GM06990 (cell line): ENCODE data around the gene SLCO4A1.

Experiments
- DNase-seq: peaks from one replicate; pipeline ENCODE4 v3.0.0-alpha.2; 2011; ENCODE audit not compliant: insufficient read length; ENCODE audit errors: extremely low read depth
- H3K27me3 ChIP-seq: replicated peaks from 2 replicates; pipeline ENCODE4 v1.6.0; 2011; ENCODE audit warnings: low read length; ENCODE audit not compliant: control insufficient read depth, insufficient read depth
- H3K36me3 ChIP-seq: 2 replicates; pipeline ENCODE4 v1.5.1; 2011; ENCODE audit warnings: low read length; ENCODE audit not compliant: control insufficient read depth, insufficient read depth
- H3K4me3 ChIP-seq: replicated peaks from 2 replicates; pipeline ENCODE4 v1.5.1; 2011; ENCODE audit warnings: low read depth, mild to moderate bottlenecking, control low read depth, low read length
- TF ChIP-seq, protein P1 (sequence below): IDR thresholded peaks from 2 replicates; pipeline ENCODE4 v1.5.1; 2011; ENCODE audit warnings: low read length, control low read depth, mild to moderate bottlenecking, inconsistent platforms; ENCODE audit not compliant: insufficient read depth, poor library complexity, severe bottlenecking

Gene SLCO4A1

DNA sequence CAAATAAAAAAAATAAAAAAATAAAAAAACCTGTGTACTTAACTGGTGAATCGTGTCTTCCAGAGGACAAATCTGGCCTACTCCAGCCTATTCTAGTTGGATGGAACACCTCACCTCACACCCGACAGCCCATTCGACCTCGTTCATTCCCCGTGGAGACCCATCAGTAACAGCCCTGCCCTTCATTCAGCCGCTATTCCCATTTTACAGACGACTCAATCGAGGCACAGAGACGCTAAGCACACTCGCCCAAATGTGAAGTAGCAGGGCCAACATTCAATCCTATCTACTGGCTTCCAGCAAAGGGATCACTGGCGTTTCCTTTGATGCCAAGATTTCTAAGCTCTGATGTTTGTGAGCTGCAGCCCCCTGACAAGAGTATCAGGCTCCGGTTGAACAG is 64.6 kb downstream of the SLCO4A1 start:
- no peak for DNase-seq
- H3K27me3 ChIP-seq = peaks cover 1% of the 10 kb centered on the region
- no peak overlapping the region for H3K4me3 ChIP-seq
- no peaks in the 10 kb centered on the region for H3K36me3 ChIP-seq
- TF ChIP-seq, protein P1, sequence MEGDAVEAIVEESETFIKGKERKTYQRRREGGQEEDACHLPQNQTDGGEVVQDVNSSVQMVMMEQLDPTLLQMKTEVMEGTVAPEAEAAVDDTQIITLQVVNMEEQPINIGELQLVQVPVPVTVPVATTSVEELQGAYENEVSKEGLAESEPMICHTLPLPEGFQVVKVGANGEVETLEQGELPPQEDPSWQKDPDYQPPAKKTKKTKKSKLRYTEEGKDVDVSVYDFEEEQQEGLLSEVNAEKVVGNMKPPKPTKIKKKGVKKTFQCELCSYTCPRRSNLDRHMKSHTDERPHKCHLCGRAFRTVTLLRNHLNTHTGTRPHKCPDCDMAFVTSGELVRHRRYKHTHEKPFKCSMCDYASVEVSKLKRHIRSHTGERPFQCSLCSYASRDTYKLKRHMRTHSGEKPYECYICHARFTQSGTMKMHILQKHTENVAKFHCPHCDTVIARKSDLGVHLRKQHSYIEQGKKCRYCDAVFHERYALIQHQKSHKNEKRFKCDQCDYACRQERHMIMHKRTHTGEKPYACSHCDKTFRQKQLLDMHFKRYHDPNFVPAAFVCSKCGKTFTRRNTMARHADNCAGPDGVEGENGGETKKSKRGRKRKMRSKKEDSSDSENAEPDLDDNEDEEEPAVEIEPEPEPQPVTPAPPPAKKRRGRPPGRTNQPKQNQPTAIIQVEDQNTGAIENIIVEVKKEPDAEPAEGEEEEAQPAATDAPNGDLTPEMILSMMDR = no peak

DNA sequence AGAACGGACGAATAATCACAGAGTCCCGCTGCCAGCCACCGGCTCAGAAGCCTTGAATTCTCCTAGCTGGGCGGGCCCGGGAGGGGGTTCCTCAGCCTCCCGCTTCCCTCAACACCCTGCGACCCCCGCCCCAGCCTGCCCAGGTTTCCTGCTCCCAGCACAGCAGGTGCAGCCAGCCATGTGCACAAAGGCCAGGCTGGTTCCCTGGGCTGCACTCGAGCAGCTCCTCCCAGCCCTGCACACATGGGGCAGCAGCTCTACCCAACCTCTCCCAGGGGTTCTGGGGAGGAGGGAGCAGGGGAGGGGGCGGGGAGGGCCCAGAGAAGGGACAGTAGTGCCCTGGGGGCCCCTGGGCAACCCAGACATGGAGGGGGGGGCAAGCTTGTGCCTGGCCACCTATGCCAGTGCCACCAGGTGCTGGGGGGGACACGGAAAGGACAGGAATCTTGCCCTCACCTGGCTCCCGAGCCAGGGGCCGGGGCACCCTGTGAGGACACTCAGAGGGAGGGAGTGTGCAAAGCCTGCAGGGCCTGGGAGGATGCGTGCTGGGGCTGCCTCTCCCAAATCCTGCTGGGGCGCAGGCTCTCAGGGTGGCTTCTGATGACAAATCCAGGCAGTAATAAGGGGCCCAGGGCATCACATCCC is 65.1 kb downstream of the SLCO4A1 start:
- TF ChIP-seq, protein P1 = no peak
- Histone ChIP-seq H3K4me3 (no peak overlapping the region), H3K36me3 (no peaks in the 10 kb centered on the region), H3K27me3 (peaks cover 1% of the 10 kb centered on the region)
- DNase-seq = no peak

DNA sequence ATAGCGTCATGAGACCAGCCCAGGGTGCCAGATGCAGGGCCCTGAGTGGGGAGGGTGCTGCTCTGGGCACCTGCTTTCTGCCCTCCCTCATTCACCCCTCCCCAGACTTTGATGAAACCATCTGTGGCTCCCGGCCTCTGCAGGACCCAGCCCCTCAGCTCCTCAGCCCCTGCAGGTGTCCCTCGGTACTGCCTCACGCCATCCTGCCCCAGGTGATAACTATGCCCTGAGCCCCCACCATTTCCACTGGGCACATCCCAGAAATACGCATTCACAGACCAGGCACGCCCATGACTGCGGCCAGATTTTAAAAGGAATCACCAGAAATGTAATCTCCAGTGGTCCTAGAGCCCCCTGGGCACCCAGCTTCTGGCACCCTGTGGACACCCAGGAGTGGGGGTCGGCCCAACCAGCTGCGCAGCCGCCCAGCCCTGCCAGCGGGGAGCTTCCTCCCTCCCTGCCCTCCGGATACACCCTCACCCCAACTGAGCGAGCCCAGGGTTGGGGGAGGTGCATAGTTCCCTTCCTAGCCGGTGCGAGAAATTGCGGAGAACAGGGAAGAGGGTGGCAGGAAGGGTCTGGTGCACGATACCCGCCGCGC is 65.7 kb downstream of the SLCO4A1 start:
- Histone ChIP-seq H3K4me3 (no peak overlapping the region), H3K27me3 (peaks cover 1% of the 10 kb centered on the region), H3K36me3 (no peaks in the 10 kb centered on the region)
- TF ChIP-seq, protein P1 = peak; percentile 30
- no peak for DNase-seq

DNA sequence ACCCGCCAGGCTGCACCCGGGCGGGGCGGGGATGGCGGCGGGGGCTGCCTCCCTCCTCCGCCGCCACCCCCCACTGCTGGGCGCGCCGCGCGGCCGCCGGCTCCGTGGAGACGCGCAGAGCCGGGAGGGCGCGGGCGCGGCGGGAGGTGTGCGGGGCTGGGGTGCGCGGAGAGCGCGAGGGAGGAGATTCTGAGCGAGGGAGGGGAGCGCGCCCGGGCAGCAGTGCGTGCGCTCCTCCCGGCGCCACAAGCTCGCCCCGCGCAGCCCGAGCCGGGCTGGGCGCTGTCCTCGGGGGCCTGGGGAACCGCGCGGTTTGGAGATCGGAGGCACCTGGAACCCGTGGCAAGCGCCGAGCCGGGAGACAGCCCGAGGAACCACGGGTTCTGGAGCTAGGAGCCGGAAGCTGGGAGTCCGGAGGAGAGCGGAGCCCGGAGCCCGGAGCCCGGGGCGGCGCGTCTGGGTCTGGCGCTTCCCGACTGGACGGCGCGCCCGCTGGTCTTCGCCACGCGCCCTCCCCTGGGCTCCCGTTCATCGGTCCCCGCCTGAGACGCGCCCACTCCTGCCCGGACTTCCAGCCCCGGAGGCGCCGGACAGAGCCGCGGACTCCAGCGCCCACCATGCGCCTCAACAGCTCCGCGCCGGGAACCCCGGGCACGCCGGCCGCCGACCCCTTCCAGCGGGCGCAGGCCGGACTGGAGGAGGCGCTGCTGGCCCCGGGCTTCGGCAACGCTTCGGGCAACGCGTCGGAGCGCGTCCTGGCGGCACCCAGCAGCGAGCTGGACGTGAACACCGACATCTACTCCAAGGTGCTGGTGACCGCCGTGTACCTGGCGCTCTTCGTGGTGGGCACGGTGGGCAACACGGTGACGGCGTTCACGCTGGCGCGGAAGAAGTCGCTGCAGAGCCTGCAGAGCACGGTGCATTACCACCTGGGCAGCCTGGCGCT is 66.6 kb downstream of the SLCO4A1 start, which contains the start of gene NTSR1:
Gene NTSR1 (plus strand): TSS at position 246 of the 946 bp plus-strand sequence. CDS start 372 bp downstream, at position 618.
- DNase-seq = no peak
- Histone ChIP-seq H3K27me3 (peaks cover 1% of the 10 kb centered on the region), H3K4me3 (no peak within 1 kb of the TSS), H3K36me3 (no peaks in the 10 kb centered on the region)
- TF ChIP-seq, protein P1 = no peak

DNA sequence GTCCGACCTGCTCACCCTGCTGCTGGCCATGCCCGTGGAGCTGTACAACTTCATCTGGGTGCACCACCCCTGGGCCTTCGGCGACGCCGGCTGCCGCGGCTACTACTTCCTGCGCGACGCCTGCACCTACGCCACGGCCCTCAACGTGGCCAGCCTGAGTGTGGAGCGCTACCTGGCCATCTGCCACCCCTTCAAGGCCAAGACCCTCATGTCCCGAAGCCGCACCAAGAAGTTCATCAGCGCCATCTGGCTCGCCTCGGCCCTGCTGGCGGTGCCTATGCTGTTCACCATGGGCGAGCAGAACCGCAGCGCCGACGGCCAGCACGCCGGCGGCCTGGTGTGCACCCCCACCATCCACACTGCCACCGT is 67.2 kb downstream of the SLCO4A1 start:
- no peak overlapping the region for H3K4me3 ChIP-seq
- TF ChIP-seq, protein P1 = no peak
- H3K27me3 ChIP-seq = peaks cover 1% of the 10 kb centered on the region
- DNase-seq = no peak
- H3K36me3 ChIP-seq = no peaks in the 10 kb centered on the region
